ENCODE data around the gene NSMF. TPM values are rescaled to one million over a fixed set of nuclear protein-coding genes. Genes with fewer than 3 reads are reported as not detected.

NSMF gene
- total and polyA plus RNA-seq, 10 donors: 21.8 to 49.3 (median 26.1) TPM

GRCh38 chr9:137491735-137492432 is 32.8 kb upstream of the NSMF start:
- WGBS, 5 donors: 75 to 88% (median 82%) methylated on average over 13 of the region's 13 CpGs

GRCh38 chr9:137490532-137491186 is 31.5 kb upstream of the NSMF start:
- peaks cover 0 to 23% (median 4%) of the 10 kb centered on the region in 6 donors for H3K4me1 ChIP-seq
- intact Hi-C loops (cut with DNase I; ENCODE audit: low total_unique reads): no loop called here
- peaks cover 0 to 8% (median 0%) of the 10 kb centered on the region in 6 donors for H3K36me3 ChIP-seq
- no peak for DNase-seq
- no peak overlapping the region for H3K4me3 ChIP-seq
- H3K9me3 ChIP-seq: no peaks in the 10 kb centered on the region
- no peaks in the 10 kb centered on the region for H3K27me3 ChIP-seq (replicated peaks in 1 of 7)
- TF ChIP-seq CTCF (IDR thresholded peaks at IDR 0.05 in 8 of 11, conservative IDR thresholded peaks at IDR 0.05 in 3 of 11) (no peak), POLR2A (IDR thresholded peaks at IDR 0.05) (no peak), POLR2AphosphoS5 (IDR thresholded peaks at IDR 0.05) (no peak)
- 84 to 91% (median 88%) methylated on average over 9 of the region's 9 CpGs for whole genome bisulfite sequencing, 5 donors
- no peak overlapping the region for H3K27ac ChIP-seq

More at GRCh38 chr9:137491735-137492432, 32.8 kb upstream of the NSMF start:
- Histone ChIP-seq H3K36me3 (peaks cover 0 to 8% (median 0%) of the 10 kb centered on the region in 6 donors), H3K27me3 (replicated peaks in 1 of 7) (no peaks in the 10 kb centered on the region), H3K4me1 (peaks cover 0 to 23% (median 4%) of the 10 kb centered on the region in 6 donors), H3K4me3 (no peak overlapping the region), H3K27ac (no peak overlapping the region), H3K9me3 (no peaks in the 10 kb centered on the region)
- intact Hi-C loops (cut with DNase I; ENCODE audit: low total_unique reads): no loop called here
- peak; percentile 47 for DNase-seq
- TF ChIP-seq POLR2A (IDR thresholded peaks at IDR 0.05) (no peak), CTCF (IDR thresholded peaks at IDR 0.05 in 8 of 11, conservative IDR thresholded peaks at IDR 0.05 in 3 of 11) (no peak), POLR2AphosphoS5 (IDR thresholded peaks at IDR 0.05) (no peak)

GRCh38 chr9:137488906-137489305 is 29.8 kb upstream of the NSMF start:
- 75 to 93% (median 88%) methylated on average over 3 to 6 of the region's 6 CpGs for WGBS, 5 donors

More at GRCh38 chr9:137488906-137489305, 29.8 kb upstream of the NSMF start:
- TF ChIP-seq POLR2A (IDR thresholded peaks at IDR 0.05): no peak
- TF ChIP-seq CTCF (IDR thresholded peaks at IDR 0.05 in 8 of 11, conservative IDR thresholded peaks at IDR 0.05 in 3 of 11): no peak
- no peak for TF ChIP-seq POLR2AphosphoS5 (IDR thresholded peaks at IDR 0.05)
- DNase-seq: peak; percentile 40
- Histone ChIP-seq H3K36me3 (peaks cover 0 to 8% (median 0%) of the 10 kb centered on the region in 6 donors), H3K9me3 (no peaks in the 10 kb centered on the region), H3K4me3 (no peak overlapping the region), H3K27ac (no peak overlapping the region), H3K4me1 (peaks cover 0 to 12% (median 3%) of the 10 kb centered on the region in 6 donors), H3K27me3 (replicated peaks in 1 of 7) (no peaks in the 10 kb centered on the region)
- intact Hi-C loops (cut with DNase I; ENCODE audit: low total_unique reads): no loop called here
